Measurements from ENCODE around the gene OPRL1. TPM values are rescaled to one million over a fixed set of nuclear protein-coding genes. Genes with fewer than 3 reads are reported as not detected.

Gene OPRL1
- total RNA-seq, 1 donor from 2014 or later, result 0.32 TPM

DNA sequence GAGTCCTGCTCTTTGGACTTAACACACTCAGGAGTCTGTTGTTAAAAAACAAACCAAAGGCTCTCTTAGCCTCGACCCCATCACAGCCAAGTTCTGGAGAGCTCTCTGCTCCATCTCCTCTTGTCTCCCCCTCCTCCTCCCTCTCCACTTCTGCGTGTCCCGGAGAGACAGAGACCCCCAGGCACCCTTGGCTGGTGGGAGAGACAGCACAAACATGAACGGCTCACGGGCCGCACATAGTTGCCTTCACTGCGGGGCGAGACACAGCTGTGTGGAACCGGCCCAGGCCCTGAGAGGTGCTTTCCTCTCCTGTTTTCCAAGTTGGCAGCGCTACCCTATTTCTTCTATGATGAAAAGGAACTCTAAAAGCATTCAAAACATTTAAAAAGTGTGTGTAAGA, 61.1 kb downstream of the OPRL1 start:
- Mint-ChIP-seq H3K27ac (no peak overlapping the region), H3K9me3 (peaks cover 16% of the 10 kb centered on the region), H3K27me3 (ENCODE audit: low read depth) (peaks cover 2% of the 10 kb centered on the region), H3K4me1 (ENCODE audit: low read depth) (no peaks in the 10 kb centered on the region), H3K36me3 (ENCODE audit: low read depth) (no peaks in the 10 kb centered on the region), H3K4me3 (ENCODE audit: low read depth) (no peak overlapping the region)
- intact Hi-C loops (cut with micrococcal nuclease), result no loop called here
- no peak for DNase-seq (ENCODE audit: low spot score)

DNA sequence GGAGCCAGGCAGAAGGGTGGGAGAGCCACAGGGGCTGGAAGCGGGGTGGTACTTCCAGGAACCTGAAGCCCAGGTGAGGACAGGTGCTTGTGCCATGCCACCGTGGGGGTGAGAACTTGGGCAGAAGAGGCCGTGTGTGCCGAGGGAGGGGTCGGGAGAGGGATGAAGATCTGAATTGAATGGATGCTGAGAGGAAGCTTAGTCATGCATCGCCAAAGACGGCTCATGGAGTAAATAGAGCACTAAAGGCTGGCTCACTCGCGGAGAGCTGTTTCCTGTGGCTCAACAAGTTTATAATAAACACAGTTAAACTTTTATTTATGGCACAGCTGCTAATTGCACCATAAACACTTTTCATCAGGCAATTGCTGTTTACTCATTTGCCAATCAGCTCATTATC, 62.7 kb downstream of the OPRL1 start:
- H3K4me1 Mint-ChIP-seq (ENCODE audit: low read depth), result no peaks in the 10 kb centered on the region
- no peak overlapping the region for H3K27ac Mint-ChIP-seq
- intact Hi-C loops (cut with micrococcal nuclease), result no loop called here
- H3K27me3 Mint-ChIP-seq (ENCODE audit: low read depth), result peaks cover 2% of the 10 kb centered on the region
- H3K4me3 Mint-ChIP-seq (ENCODE audit: low read depth), result no peak overlapping the region
- H3K9me3 Mint-ChIP-seq, result peaks cover 16% of the 10 kb centered on the region
- H3K36me3 Mint-ChIP-seq (ENCODE audit: low read depth), result no peaks in the 10 kb centered on the region
- DNase-seq (ENCODE audit: low spot score), result no peak

DNA sequence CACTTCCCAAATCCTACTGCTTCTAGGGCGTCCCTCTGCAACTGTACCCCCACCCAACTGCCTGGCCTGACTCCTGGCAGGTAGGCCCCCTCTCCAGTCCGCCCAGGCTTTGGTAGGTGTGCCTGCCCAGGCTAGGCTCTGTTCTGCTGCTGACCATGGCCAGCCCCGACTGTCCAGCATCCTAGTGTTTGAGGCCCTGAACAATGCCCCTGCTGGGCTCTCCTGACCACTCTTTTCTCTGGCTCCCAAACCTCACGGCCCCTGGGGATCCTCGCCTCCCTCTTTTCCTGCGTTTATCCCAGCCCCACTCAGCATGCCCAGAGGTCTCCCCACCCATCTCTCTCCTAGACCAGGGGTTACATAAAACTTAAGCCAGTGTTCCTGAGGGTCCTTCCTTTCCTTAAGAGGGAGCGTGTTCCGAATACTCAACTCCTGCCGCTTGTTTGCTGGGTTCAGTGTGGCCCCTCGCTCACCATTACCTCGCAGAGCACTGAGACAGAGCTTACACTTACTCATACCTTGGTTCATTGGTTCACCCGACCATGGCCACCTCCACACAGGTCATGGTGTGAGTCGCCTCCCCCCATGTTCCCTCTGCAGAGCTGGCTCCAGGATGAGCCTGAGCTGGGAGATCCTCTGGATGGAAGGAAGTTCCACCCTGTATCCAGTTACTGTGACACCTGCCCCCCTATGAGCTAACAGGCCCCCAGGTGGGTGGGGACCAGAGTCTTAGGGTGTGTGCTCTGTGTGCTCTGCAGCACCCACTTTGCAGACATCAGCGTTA, 63.3 kb downstream of the OPRL1 start:
- Mint-ChIP-seq H3K27me3 (ENCODE audit: low read depth) (peaks cover 2% of the 10 kb centered on the region), H3K27ac (no peak overlapping the region), H3K4me3 (ENCODE audit: low read depth) (no peak overlapping the region), H3K36me3 (ENCODE audit: low read depth) (no peaks in the 10 kb centered on the region), H3K9me3 (peaks cover 16% of the 10 kb centered on the region), H3K4me1 (ENCODE audit: low read depth) (no peaks in the 10 kb centered on the region)
- no peak for DNase-seq (ENCODE audit: low spot score)
- intact Hi-C loops (cut with micrococcal nuclease), result no loop called here

DNA sequence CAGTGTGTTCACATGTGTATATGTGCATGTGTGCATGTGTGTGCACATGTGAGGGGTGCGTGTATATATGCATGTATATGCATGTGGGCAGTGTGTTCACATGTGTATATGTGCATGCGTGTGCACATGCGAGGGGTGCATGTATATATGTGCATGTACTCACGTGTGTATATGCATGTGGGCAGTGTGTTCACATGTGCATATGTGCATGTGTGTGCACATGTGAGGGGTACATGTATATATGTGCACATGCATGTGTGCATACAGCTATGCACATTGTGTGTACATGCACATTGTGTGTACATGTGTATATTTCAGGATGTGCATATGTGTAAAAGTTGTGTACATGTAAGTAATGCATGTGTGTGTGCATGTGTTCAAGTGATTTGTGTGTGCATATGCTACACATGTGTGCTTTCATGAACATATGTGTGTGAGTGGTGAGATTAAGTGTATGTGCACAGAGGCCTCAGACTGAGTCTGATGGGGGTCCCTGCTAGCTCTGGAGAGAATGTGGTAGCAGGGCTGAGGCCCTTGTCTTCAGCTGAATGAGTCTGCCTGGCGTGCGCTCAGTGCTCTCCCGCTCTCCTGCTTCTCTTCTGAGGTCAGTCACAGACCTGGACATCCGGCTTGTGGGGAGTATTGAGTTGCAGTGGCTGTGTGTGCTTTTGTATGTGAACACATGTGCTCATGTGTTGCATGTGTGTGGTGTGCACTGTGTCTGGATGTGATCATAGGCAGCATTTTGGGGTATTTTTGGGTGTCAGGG, 64.4 kb downstream of the OPRL1 start:
- H3K27me3 Mint-ChIP-seq (ENCODE audit: low read depth), result peaks cover 2% of the 10 kb centered on the region
- peaks cover 16% of the 10 kb centered on the region for H3K9me3 Mint-ChIP-seq
- no peak for DNase-seq (ENCODE audit: low spot score)
- no peak overlapping the region for H3K27ac Mint-ChIP-seq
- no peaks in the 10 kb centered on the region for H3K4me1 Mint-ChIP-seq (ENCODE audit: low read depth)
- H3K36me3 Mint-ChIP-seq (ENCODE audit: low read depth), result no peaks in the 10 kb centered on the region
- intact Hi-C loops (cut with micrococcal nuclease), result no loop called here
- no peak overlapping the region for H3K4me3 Mint-ChIP-seq (ENCODE audit: low read depth)

DNA sequence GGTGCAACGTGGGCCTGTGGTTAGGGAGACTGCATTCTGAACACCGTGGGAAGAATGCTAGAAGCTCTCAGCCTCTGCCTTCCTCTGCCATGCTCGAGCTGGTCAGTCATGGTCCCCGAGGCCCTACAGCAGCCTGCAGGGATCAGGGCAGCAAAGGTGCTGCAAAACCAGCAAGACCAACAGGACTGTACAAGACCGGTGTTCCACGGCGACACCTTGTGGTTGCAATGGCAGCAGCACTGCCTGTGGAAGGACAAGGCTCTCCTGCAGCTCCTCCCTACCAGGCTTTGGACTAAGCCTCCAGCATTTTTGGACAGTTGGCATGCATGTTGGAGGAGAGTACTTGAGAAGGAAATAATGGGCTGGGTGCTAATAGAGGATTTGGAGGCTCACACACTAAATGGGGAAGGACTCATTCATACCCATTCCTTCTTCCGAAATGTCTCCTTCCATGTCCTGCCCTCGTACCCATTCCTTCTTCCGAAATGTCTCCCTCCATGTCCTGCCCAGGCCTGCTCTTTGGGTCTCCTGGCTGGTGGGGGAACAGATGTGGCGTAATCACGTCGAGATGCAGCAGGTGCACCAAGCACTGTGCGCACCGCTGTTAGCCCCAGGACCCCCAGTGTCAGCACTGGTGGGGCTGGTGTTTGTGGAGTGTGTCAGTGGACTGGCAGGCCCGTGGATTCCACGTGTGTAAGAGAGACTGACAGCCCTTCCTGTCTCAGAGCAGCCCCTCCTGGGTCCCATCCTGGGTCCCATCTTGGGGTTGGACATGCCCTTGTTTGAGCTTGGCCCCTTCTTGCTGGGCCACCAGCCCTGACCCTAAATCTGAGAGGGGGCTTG, 65.8 kb downstream of the OPRL1 start:
- Mint-ChIP-seq H3K36me3 (ENCODE audit: low read depth) (no peaks in the 10 kb centered on the region), H3K9me3 (peaks cover 16% of the 10 kb centered on the region), H3K4me3 (ENCODE audit: low read depth) (no peak overlapping the region), H3K27ac (no peak overlapping the region), H3K27me3 (ENCODE audit: low read depth) (peaks cover 2% of the 10 kb centered on the region), H3K4me1 (ENCODE audit: low read depth) (no peaks in the 10 kb centered on the region)
- DNase-seq (ENCODE audit: low spot score), result no peak
- intact Hi-C loops (cut with micrococcal nuclease), result no loop called here

DNA sequence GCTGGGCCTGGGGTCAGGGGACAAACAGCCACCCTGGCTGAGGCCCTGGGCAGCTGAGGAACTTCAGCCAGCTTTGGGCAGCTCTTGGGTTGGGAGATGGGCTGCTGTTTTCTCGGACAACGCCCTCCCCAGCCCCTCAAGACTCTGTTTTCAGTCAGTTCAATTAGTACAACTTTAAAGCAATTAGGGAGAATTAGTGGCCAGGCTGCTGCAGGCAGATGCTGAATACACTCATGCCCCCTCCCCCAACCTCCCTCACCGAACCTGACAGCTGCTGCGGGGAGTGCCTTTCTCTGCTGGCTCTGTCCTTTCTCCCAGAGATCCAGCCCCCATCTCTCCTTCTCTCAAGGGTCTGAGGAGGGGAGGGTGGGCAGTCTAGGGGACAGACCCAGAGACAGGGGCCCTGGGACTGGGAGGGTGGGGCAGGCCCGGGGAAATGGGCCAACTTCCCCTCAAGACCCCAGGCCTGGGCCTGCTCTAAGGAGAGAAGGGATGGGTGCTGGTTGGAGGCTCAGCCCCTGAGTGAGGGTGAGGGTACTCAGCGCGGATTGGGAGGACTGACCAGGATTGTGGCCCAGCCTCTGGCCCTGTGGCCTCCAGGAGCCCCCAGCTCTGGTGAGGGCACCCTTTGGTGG, 66.5 kb downstream of the OPRL1 start:
- intact Hi-C loops (cut with micrococcal nuclease), result no loop called here
- Mint-ChIP-seq H3K9me3 (peaks cover 16% of the 10 kb centered on the region), H3K36me3 (ENCODE audit: low read depth) (no peaks in the 10 kb centered on the region), H3K4me1 (ENCODE audit: low read depth) (no peaks in the 10 kb centered on the region), H3K27ac (no peak overlapping the region), H3K4me3 (ENCODE audit: low read depth) (no peak overlapping the region), H3K27me3 (ENCODE audit: low read depth) (peaks cover 2% of the 10 kb centered on the region)
- no peak for DNase-seq (ENCODE audit: low spot score)

DNA sequence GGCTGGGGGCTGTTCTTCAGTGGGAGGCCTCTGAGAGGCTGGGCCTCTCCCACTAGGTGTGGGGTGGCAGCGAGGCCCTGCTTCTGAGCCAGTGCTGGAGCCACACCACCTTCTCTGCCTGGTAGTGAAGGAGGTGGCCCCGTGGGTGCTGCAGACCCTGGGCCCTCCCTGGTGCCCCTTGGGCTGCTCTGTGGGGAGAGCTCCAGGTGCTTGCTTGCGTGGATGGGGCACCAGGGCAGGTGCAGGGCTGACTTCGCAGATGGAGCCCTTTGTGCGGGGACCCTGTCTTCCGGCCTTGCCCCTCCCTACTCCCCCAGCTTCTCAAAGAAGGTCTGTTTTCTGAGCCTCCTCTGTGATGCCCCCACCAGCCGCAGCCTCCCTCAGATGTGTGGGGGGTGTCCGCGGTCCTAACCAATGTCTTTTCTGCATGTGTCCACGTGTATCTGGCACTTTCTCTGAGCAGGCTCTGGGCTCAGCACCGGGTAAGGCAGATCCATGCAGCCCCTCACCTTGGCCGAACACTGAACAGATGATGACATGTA, 67.1 kb downstream of the OPRL1 start:
- peaks cover 16% of the 10 kb centered on the region for H3K9me3 Mint-ChIP-seq
- H3K27ac Mint-ChIP-seq, result no peak overlapping the region
- no peak for DNase-seq (ENCODE audit: low spot score)
- no peaks in the 10 kb centered on the region for H3K4me1 Mint-ChIP-seq (ENCODE audit: low read depth)
- H3K27me3 Mint-ChIP-seq (ENCODE audit: low read depth), result peaks cover 2% of the 10 kb centered on the region
- intact Hi-C loops (cut with micrococcal nuclease), result no loop called here
- H3K36me3 Mint-ChIP-seq (ENCODE audit: low read depth), result no peaks in the 10 kb centered on the region
- H3K4me3 Mint-ChIP-seq (ENCODE audit: low read depth), result no peak overlapping the region

DNA sequence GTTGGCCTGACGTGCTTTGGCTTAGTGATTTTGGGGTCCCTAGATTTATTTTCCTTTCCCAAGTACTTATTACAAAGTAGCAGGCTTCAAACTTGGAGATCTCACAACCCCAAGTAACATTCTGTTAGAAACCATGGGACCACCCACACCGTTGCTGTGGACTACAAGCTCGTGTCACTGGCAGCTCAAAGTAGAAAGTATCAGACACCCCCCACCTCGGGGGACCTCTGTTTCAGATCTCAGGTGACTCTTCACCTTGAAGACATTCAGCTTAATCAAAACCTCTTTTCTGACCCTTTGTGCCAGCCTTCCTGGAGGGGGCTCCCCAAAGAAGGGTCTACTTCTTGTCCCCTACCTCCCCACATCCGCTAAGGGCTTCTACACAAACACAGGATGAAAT, 68.7 kb downstream of the OPRL1 start:
- Mint-ChIP-seq H3K36me3 (ENCODE audit: low read depth) (no peaks in the 10 kb centered on the region), H3K4me3 (ENCODE audit: low read depth) (no peak overlapping the region), H3K4me1 (ENCODE audit: low read depth) (no peaks in the 10 kb centered on the region), H3K9me3 (peaks cover 16% of the 10 kb centered on the region), H3K27me3 (ENCODE audit: low read depth) (no peaks in the 10 kb centered on the region), H3K27ac (no peak overlapping the region)
- no peak for DNase-seq (ENCODE audit: low spot score)
- intact Hi-C loops (cut with micrococcal nuclease), result no loop called here

DNA sequence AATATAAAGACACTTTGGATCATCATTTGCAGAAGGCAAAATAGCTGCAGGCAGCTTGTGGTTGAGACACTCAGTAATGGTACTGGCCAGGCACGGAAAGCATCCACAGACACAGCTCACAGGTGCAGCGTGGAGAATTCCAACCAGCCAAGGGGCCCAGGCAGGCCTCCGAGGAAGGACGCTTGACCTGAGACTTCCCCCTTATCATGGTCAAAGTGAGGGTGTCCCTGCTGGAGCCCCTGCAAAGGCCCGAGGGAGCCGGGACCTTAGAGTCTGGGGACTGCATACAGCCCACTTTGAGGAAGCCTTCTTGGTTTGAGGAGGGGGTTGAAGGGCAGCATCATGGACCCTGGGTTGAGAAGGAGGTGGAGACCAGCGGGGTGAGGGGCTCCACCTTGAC, 69.3 kb downstream of the OPRL1 start:
- peaks cover 13% of the 10 kb centered on the region for H3K9me3 Mint-ChIP-seq
- no peaks in the 10 kb centered on the region for H3K36me3 Mint-ChIP-seq (ENCODE audit: low read depth)
- H3K27me3 Mint-ChIP-seq (ENCODE audit: low read depth), result no peaks in the 10 kb centered on the region
- no peak overlapping the region for H3K4me3 Mint-ChIP-seq (ENCODE audit: low read depth)
- no peaks in the 10 kb centered on the region for H3K4me1 Mint-ChIP-seq (ENCODE audit: low read depth)
- DNase-seq (ENCODE audit: low spot score), result no peak
- intact Hi-C loops (cut with micrococcal nuclease), result no loop called here
- H3K27ac Mint-ChIP-seq, result no peak overlapping the region

DNA sequence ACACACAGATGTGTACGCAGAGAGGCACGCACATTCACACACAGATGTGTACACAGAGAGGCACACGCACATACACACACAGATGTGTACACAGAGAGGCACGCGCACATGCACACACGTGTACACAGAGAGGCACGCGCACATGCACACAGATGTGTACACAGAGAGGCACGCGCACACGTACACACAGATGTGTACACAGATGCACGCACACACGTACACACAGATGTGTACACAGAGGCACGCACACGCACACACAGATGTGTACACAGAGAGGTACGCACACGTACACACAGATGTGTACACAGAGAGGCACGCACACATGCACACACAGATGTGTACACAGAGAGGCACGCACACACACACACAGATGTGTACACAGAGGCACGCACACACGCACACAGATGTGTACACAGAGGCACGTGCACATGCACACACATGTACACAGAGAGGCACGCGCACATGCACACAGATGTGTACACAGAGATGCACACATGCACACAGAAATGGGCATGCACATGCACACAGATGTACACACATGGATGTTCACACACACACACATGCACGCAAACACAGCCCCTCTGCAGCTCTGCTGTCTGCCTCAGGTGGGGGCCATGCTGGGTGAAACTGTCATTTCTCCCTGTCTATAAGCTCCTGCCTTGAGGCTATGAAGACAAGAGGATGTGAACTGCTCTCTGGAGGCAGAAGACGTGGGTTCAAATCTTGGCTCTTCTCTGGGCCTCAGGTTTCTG, 70.1 kb downstream of the OPRL1 start:
- Mint-ChIP-seq H3K27ac (no peak overlapping the region), H3K4me3 (ENCODE audit: low read depth) (no peak overlapping the region), H3K27me3 (ENCODE audit: low read depth) (no peaks in the 10 kb centered on the region), H3K36me3 (ENCODE audit: low read depth) (no peaks in the 10 kb centered on the region), H3K4me1 (ENCODE audit: low read depth) (no peaks in the 10 kb centered on the region), H3K9me3 (peaks cover 4% of the 10 kb centered on the region)
- no peak for DNase-seq (ENCODE audit: low spot score)
- intact Hi-C loops (cut with micrococcal nuclease), result no loop called here

Measured in activated T-helper 2 cell treated with anti-CD3 and anti-CD28 coated beads, Interferon-gamma antibody, Interleukin-2, Interleukin-4, amounts not matched to agents 10 μg/mL and 5 μg/mL and 100 μg/mL, durations not matched to agents 14 hours and 24 hours and 36 hours (primary cell).